ENCODE results near the gene TEN1. TPM values are rescaled to one million over a fixed set of nuclear protein-coding genes. Genes with fewer than 3 reads are reported as not detected.

TEN1 gene
- total RNA-seq, 1 experiment from 2014 or later, result 19.3 TPM

DNA sequence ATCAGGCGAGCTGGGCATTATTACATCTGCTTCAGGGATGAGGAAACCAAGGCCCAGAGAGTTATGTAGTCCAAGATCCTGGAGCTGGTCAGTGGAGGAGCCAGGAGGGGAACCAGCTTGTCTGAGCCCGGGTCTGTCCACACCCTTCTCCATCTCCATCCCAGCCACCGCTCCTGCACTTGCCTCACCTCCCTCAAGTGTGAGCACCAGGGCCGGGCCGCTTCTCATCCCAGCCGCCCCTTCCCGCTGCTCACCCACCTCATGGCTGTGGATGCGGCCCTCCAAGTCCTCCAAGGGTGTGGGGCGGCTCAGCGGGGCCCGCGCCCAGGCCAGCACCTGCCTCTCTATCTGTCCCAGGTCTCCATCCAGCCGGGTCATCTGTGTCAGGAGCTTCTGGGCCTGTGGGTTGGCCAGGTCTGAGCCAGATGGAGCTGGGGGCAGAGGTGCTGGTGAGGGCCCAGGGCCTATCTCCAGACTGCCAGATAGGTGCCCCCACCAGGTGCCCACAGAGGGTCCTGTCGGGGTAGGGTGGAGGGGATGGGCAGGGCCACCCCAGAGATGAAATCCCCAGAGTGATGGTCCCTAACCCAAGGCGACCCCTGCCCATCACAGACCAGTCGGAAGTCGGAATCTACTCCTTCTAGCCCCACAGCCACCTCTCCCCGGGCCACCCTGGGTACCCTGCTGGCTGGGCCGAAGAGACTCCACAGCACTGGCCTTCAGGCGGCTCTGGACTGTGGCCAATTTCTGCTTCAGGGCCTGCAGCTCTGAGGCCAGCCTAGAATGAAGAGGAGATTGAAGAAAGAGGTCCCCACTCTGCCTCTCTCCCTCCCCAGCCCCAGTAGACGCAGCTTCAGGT, 38.7 kb downstream of the TEN1 start:
- H3T11ph ChIP-seq (ENCODE audit: low read length), result no peak overlapping the region
- H3K4ac ChIP-seq (ENCODE audit: low read depth, low read length), result no peak overlapping the region
- no peaks in the 10 kb centered on the region for H3K79me2 ChIP-seq (ENCODE audit: insufficient read depth, low read length)
- H3K14ac ChIP-seq (ENCODE audit: insufficient read depth, low read length), result no peak overlapping the region
- Mint-ChIP-seq H3K4me1 (peaks cover 3 to 9% of the 10 kb centered on the region in 2 experiments), H3K9me3 (no peaks in the 10 kb centered on the region), H3K27ac (no peak overlapping the region), H3K36me3 (ENCODE audit: insufficient read depth in 1 of 3, low read depth in 3 of 3) (no peaks in the 10 kb centered on the region; a peak in 1 of 7 replicates), H3K4me3 (no peak overlapping the region), H3K27me3 (ENCODE audit: low read depth) (peaks cover 7% of the 10 kb centered on the region)
- no peak overlapping the region for H3K23ac ChIP-seq (ENCODE audit: insufficient read length, low read depth, low read length)
- no peaks in the 10 kb centered on the region for H3K4me1 ChIP-seq (ENCODE audit: insufficient read depth, low read length)
- H2BK12ac ChIP-seq (ENCODE audit: insufficient read length, low read depth, low read length), result no peak overlapping the region
- no CpG with 5 or more reads among the region's 21 CpGs for WGBS (ENCODE audit: extremely low coverage, insufficient read length, low lambda C conversion rate)
- no peak overlapping the region for H3K27ac ChIP-seq (ENCODE audit: insufficient read length, low read depth, low read length)
- H3K27me3 ChIP-seq (ENCODE audit: insufficient read depth, low read length), result no peaks in the 10 kb centered on the region
- no peaks in the 10 kb centered on the region for H3K9me3 ChIP-seq (ENCODE audit: control insufficient read depth, low read depth, low read length)
- H3K18ac ChIP-seq (ENCODE audit: insufficient read length, low read depth, low read length), result no peak overlapping the region
- H2BK5ac ChIP-seq (ENCODE audit: insufficient read length, low read length), result no peak overlapping the region
- no peaks in the 10 kb centered on the region for H4K20me1 ChIP-seq (ENCODE audit: control insufficient read depth, insufficient read depth, insufficient read length)
- no peak overlapping the region for H3K56ac ChIP-seq (ENCODE audit: insufficient read length, low read depth, low read length)
- H3K79me1 ChIP-seq (ENCODE audit: insufficient read depth, low read depth, low read length, poor library complexity, severe bottlenecking), result no peaks in the 10 kb centered on the region
- no peak overlapping the region for H4K91ac ChIP-seq (ENCODE audit: insufficient read length, low read depth, low read length)
- H3K23me2 ChIP-seq (ENCODE audit: insufficient read length, low read depth, low read length, poor library complexity, severe bottlenecking), result no peaks in the 10 kb centered on the region
- no peak overlapping the region for H2BK120ac ChIP-seq (ENCODE audit: low read depth, low read length, poor library complexity, severe bottlenecking)
- H4K8ac ChIP-seq (replicated peaks; ENCODE audit: insufficient read length, low read depth, low read length), result no peak overlapping the region
- no peak overlapping the region for H2BK15ac ChIP-seq (ENCODE audit: low read depth, low read length)
- H4K5ac ChIP-seq (ENCODE audit: insufficient read length, low read depth, low read length), result no peak overlapping the region
- DNase-seq, result no peak
- H2AFZ ChIP-seq (ENCODE audit: low read length), result no peak overlapping the region
- TF ChIP-seq, protein P1, sequence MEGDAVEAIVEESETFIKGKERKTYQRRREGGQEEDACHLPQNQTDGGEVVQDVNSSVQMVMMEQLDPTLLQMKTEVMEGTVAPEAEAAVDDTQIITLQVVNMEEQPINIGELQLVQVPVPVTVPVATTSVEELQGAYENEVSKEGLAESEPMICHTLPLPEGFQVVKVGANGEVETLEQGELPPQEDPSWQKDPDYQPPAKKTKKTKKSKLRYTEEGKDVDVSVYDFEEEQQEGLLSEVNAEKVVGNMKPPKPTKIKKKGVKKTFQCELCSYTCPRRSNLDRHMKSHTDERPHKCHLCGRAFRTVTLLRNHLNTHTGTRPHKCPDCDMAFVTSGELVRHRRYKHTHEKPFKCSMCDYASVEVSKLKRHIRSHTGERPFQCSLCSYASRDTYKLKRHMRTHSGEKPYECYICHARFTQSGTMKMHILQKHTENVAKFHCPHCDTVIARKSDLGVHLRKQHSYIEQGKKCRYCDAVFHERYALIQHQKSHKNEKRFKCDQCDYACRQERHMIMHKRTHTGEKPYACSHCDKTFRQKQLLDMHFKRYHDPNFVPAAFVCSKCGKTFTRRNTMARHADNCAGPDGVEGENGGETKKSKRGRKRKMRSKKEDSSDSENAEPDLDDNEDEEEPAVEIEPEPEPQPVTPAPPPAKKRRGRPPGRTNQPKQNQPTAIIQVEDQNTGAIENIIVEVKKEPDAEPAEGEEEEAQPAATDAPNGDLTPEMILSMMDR (conservative IDR thresholded peaks at IDR 0.05), result no peak
- no peak overlapping the region for H2AK5ac ChIP-seq (ENCODE audit: insufficient read length, low read length)
- no peak overlapping the region for H2BK20ac ChIP-seq (ENCODE audit: low read depth, low read length, poor library complexity, severe bottlenecking)
- H3K4me2 ChIP-seq (ENCODE audit: insufficient read depth, insufficient read length, low read length), result no peak overlapping the region
- H3K9ac ChIP-seq (ENCODE audit: extremely low read depth, insufficient read length, low read length), result no peak overlapping the region

Measured in H9 (cell line).